Articular chondrocyte of knee joint (primary cell): ENCODE data around the gene PODXL. TPM values are rescaled to one million over a fixed set of nuclear protein-coding genes. Genes with fewer than 3 reads are reported as not detected.

Source experiments
- total RNA-seq: library from RNA; depleted of rRNA; stranded (reverse); fragments of >200 nt; gene quantifications from 2 replicates; pipeline ENCODE4 v1.2.3, GENCODE V29; 2012

Gene PODXL
- 2.7 and 7.8 TPM in 2 replicates for total RNA-seq

GRCh38 chr7:131556053-131556908 lies at the start of gene PODXL:
Gene PODXL (minus strand): TSS chr7:131556628. CDS start chr7:131556359, 269 bp downstream.

Other genes starting within 250 kb of the PODXL start
- gene MKLN1, start 228.8 kb downstream of the PODXL start, total RNA-seq: 65.2 and 78.3 TPM in 2 replicates